Naive thymus-derived CD8-positive, alpha-beta T cell (primary cell): ENCODE results near the gene GBA3. TPM values are rescaled to one million over a fixed set of nuclear protein-coding genes. Genes with fewer than 3 reads are reported as not detected.

Experiments used
- ATAC-seq, 2 donors: fragments of 150-1000 bp; cut with Tn5 transposase in 1 of 2; sonication (Bioruptor Pico), chemical (Tn5 transposase) in 1 of 2; 1 replicate in 1 of 2; 2 replicates in 1 of 2; pipeline ENCODE4 v1.10.0; 2021; ENCODE audit warnings: mild to moderate bottlenecking in 2 of 2, moderate library complexity in 2 of 2
- POLR2A ChIA-PET: fragments of 350-600 bp; sonication (Branson Sonifier 250); formaldehyde crosslinking; loops from one replicate; lab custom pipeline; 2021; ENCODE audit warnings: antibody characterized with exemption; lab: Charles Lee
- DNase-seq, 10 donors: peaks; one replicate each; pipeline versions ENCODE4 v3.0.0 to v3.0.0-alpha.2; 2020 to 2022
- H3K27ac Mint-ChIP-seq, 10 donors: one replicate each; pipeline ENCODE4 v1.8.0; 2020 to 2022; ENCODE audit warnings: mild to moderate bottlenecking in 10 of 10, mixed read lengths in 10 of 10, moderate library complexity in 4 of 10, inconsistent platforms in 1 of 10
- H3K27me3 Mint-ChIP-seq, 5 donors: one replicate each; pipeline ENCODE4 v1.8.0; 2021 to 2022; ENCODE audit warnings: mixed read lengths in 5 of 5
- H3K36me3 Mint-ChIP-seq, 3 donors: one replicate each; pipeline ENCODE4 v1.8.0; 2020 to 2022; ENCODE audit warnings: mixed read lengths in 3 of 3, mild to moderate bottlenecking in 2 of 3, inconsistent platforms in 1 of 3
- H3K4me1 Mint-ChIP-seq, 4 donors: one replicate each; pipeline ENCODE4 v1.8.0; 2021 to 2022; ENCODE audit warnings: mixed read lengths in 4 of 4
- H3K4me3 Mint-ChIP-seq, 10 donors: one replicate each; pipeline ENCODE4 v1.8.0; 2020 to 2022; ENCODE audit warnings: mild to moderate bottlenecking in 10 of 10, mixed read lengths in 10 of 10, moderate library complexity in 6 of 10, inconsistent platforms in 1 of 10
- H3K9me3 Mint-ChIP-seq, 9 donors: one replicate each; pipeline ENCODE4 v1.8.0; 2020 to 2022; ENCODE audit warnings: mixed read lengths in 9 of 9, mild to moderate bottlenecking in 3 of 9, inconsistent platforms in 1 of 9, moderate library complexity in 1 of 9
- polyA plus RNA-seq, 3 donors: library from polyadenylated mRNA; unstranded; fragments of 300-500 nt; fragmentation: Illumina TruSeq; gene quantifications; one replicate each; pipeline ENCODE4 v1.2.3, GENCODE V29; 2021
- total RNA-seq, 8 experiments: library from RNA in 2 of 8; stranded (reverse) in 2 of 8; gene quantifications; one replicate each; pipeline ENCODE4 v1.2.3 and lab custom pipeline; 2021 to 2026

Gene GBA3
- total and polyA plus RNA-seq, 5 experiments from 2014 or later: 0.07 to 0.21 TPM; not detected in 3

GRCh38 chr4:22801391-22801790, 108.7 kb downstream of the GBA3 start:
- H3K27me3 Mint-ChIP-seq: peaks cover 0 to 12% (median 2%) of the 10 kb centered on the region in 5 donors
- H3K4me3 Mint-ChIP-seq: no peak overlapping the region
- POLR2A ChIA-PET: no interaction called here
- H3K36me3 Mint-ChIP-seq: no peaks in the 10 kb centered on the region
- H3K9me3 Mint-ChIP-seq: peaks cover 0 to 9% (median 1%) of the 10 kb centered on the region in 9 donors
- no peak overlapping the region for H3K27ac Mint-ChIP-seq
- no peak for DNase-seq
- no peak for ATAC-seq
- no peaks in the 10 kb centered on the region for H3K4me1 Mint-ChIP-seq

DNA sequence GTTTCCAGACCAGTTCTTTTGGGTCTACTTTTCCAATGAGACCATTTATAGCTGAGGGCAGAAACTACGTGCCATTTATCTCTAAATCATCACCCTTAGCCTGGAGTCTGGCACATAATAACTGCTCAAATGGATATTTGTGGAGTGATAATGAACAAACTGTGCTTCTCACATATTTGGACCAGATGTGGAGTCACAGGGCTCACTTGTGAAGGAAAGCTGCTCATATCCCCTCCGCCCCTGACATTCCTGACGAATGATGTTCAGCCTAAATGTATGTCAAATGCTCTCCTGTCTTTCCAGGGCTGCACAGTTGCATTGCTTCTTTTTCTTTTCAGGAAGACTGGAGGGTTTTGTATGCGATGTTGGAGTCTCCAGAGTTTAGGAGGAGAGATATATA, 110.1 kb downstream of the GBA3 start:
- Mint-ChIP-seq H3K27me3 (peaks cover 0 to 17% (median 2%) of the 10 kb centered on the region in 5 donors), H3K4me1 (no peaks in the 10 kb centered on the region), H3K36me3 (no peaks in the 10 kb centered on the region), H3K27ac (no peak overlapping the region), H3K4me3 (no peak overlapping the region), H3K9me3 (peaks cover 0 to 9% (median 1%) of the 10 kb centered on the region in 9 donors)
- ATAC-seq (no peak), DNase-seq (no peak)
- POLR2A ChIA-PET: no interaction called here

DNA sequence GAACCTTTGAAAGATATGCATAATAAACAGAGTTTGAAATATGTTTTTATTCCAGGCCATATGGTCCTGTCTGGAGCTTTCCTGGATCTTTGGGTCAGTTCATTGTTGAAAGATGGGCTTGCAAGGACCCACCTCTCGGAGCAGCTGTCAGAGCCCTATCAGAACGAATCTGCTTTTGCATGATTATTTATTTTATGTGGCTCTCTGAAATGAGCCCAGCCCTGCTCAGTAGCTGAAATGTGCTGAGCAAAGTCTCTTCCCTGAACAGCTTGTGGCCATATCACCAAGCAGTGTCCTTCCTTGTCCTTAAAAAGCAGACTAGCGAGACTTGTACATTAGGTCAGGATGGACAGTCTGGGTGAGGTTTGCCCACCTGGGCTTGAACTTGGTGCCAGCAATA, 110.8 kb downstream of the GBA3 start:
- POLR2A ChIA-PET: no interaction called here
- Mint-ChIP-seq H3K36me3 (no peaks in the 10 kb centered on the region), H3K9me3 (peaks cover 0 to 9% (median 1%) of the 10 kb centered on the region in 9 donors), H3K4me1 (no peaks in the 10 kb centered on the region), H3K4me3 (no peak overlapping the region), H3K27ac (no peak overlapping the region), H3K27me3 (peaks cover 0 to 17% (median 2%) of the 10 kb centered on the region in 5 donors)
- DNase-seq: no peak
- ATAC-seq: no peak

GRCh38 chr4:22814906-22815305, 122.2 kb downstream of the GBA3 start:
- peaks cover 0 to 22% (median 4%) of the 10 kb centered on the region in 9 donors for H3K9me3 Mint-ChIP-seq
- POLR2A ChIA-PET: no interaction called here
- peaks cover 0 to 5% (median 0%) of the 10 kb centered on the region in 3 donors for H3K36me3 Mint-ChIP-seq
- H3K27me3 Mint-ChIP-seq: peaks cover 0 to 9% (median 2%) of the 10 kb centered on the region in 5 donors
- no peak overlapping the region for H3K27ac Mint-ChIP-seq
- ATAC-seq: no peak
- no peak for DNase-seq
- H3K4me1 Mint-ChIP-seq: no peaks in the 10 kb centered on the region
- no peak overlapping the region for H3K4me3 Mint-ChIP-seq

GRCh38 chr4:22824091-22824490, 131.4 kb downstream of the GBA3 start:
- peaks cover 0 to 3% (median under 1%) of the 10 kb centered on the region in 5 donors for H3K27me3 Mint-ChIP-seq
- ATAC-seq (no peak), DNase-seq (no peak)
- peaks cover 0 to 11% (median 2%) of the 10 kb centered on the region in 9 donors for H3K9me3 Mint-ChIP-seq
- H3K4me1 Mint-ChIP-seq: no peaks in the 10 kb centered on the region
- POLR2A ChIA-PET: no interaction called here
- H3K27ac Mint-ChIP-seq: no peak overlapping the region
- no peaks in the 10 kb centered on the region for H3K36me3 Mint-ChIP-seq
- no peak overlapping the region for H3K4me3 Mint-ChIP-seq

- Mint-ChIP-seq H3K27me3 (peaks cover 0 to 1% (median 0%) of the 10 kb centered on the region in 5 donors), H3K9me3 (peaks cover 0 to 10% (median 1%) of the 10 kb centered on the region in 9 donors), H3K27ac (no peak overlapping the region), H3K4me3 (no peak overlapping the region), H3K36me3 (no peaks in the 10 kb centered on the region), H3K4me1 (no peaks in the 10 kb centered on the region)
- POLR2A ChIA-PET: no interaction called here
- ATAC-seq (no peak), DNase-seq (no peak)
Measured at GRCh38 chr4:22842360-22843018, 149.8 kb downstream of the GBA3 start.

DNA sequence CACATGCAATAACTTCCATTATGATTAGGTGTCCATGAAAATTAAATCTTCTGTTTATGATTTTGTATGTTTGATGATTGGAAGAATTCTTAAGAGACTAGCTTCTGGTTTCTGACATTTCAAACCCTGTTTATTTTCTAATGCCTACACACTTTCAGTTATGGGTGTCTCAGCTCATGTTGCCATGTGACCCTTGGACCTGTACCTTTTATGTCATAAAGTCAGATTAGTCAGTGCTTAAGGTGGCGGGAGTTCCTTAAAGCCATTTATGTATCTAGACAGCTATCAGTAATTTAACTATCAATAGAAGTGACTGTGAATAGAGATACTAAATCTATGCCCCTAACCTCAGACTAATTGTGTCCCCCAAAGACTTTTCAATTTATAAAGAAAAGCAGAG, 155.6 kb downstream of the GBA3 start:
- POLR2A ChIA-PET: no interaction called here
- Mint-ChIP-seq H3K4me3 (no peak overlapping the region), H3K27me3 (peaks cover 0 to 25% (median 0%) of the 10 kb centered on the region in 5 donors), H3K9me3 (peaks cover 0 to 10% (median 0%) of the 10 kb centered on the region in 9 donors), H3K4me1 (no peaks in the 10 kb centered on the region), H3K27ac (no peak overlapping the region), H3K36me3 (no peaks in the 10 kb centered on the region)
- ATAC-seq (no peak), DNase-seq (no peak)

GRCh38 chr4:22850055-22850454, 157.3 kb downstream of the GBA3 start:
- Mint-ChIP-seq H3K9me3 (peaks cover 0 to 7% (median 1%) of the 10 kb centered on the region in 9 donors), H3K4me3 (no peak overlapping the region), H3K27ac (no peak overlapping the region), H3K27me3 (peaks cover 0 to 25% (median 0%) of the 10 kb centered on the region in 5 donors), H3K4me1 (no peaks in the 10 kb centered on the region), H3K36me3 (no peaks in the 10 kb centered on the region)
- POLR2A ChIA-PET: no interaction called here
- DNase-seq (no peak), ATAC-seq (no peak)

GRCh38 chr4:22850630-22851029, 157.9 kb downstream of the GBA3 start:
- Mint-ChIP-seq H3K27ac (no peak overlapping the region), H3K4me3 (no peak overlapping the region), H3K4me1 (no peaks in the 10 kb centered on the region), H3K36me3 (no peaks in the 10 kb centered on the region), H3K27me3 (peaks cover 0 to 25% (median 2%) of the 10 kb centered on the region in 5 donors), H3K9me3 (peaks cover 0 to 7% (median 1%) of the 10 kb centered on the region in 9 donors)
- DNase-seq (no peak), ATAC-seq (no peak)
- POLR2A ChIA-PET: no interaction called here

- peaks cover 0 to 9% (median 2%) of the 10 kb centered on the region in 5 donors for H3K27me3 Mint-ChIP-seq
- POLR2A ChIA-PET: no interaction called here
- H3K36me3 Mint-ChIP-seq: no peaks in the 10 kb centered on the region
- no peak for ATAC-seq
- H3K4me1 Mint-ChIP-seq: no peaks in the 10 kb centered on the region
- H3K27ac Mint-ChIP-seq: no peak overlapping the region
- no peak for DNase-seq
- no peak overlapping the region for H3K4me3 Mint-ChIP-seq
- peaks cover 0 to 1% (median 0%) of the 10 kb centered on the region in 9 donors for H3K9me3 Mint-ChIP-seq
Measured at GRCh38 chr4:22857411-22857810, 164.7 kb downstream of the GBA3 start.

GRCh38 chr4:22859318-22859717, 166.6 kb downstream of the GBA3 start:
- ATAC-seq (no peak), DNase-seq (no peak)
- POLR2A ChIA-PET: no interaction called here
- Mint-ChIP-seq H3K4me1 (no peaks in the 10 kb centered on the region), H3K36me3 (no peaks in the 10 kb centered on the region), H3K27ac (no peak overlapping the region), H3K4me3 (no peak overlapping the region), H3K27me3 (peaks cover 0 to 6% (median 2%) of the 10 kb centered on the region in 5 donors), H3K9me3 (no peaks in the 10 kb centered on the region)
